Stimulated activated CD8-positive, alpha-beta memory T cell treated with anti-CD3 and anti-CD28 coated beads, Interleukin-4, amount 100 ng/mL, for 1 hour (primary cell): Measurements from ENCODE around the gene KIF15.
"Not testable (repeated sequence)": the region's sequence is repeated elsewhere in the genome, so short reads cannot be mapped to it uniquely, and the experiment has no call there.

Experiments
- DNase-seq, 2 donors: peaks; one replicate each; pipeline ENCODE4 v3.0.0-alpha.2; 2020; ENCODE audit warnings: low read depth in 2 of 2, low spot score in 1 of 2

Gene KIF15

GRCh38 chr3:44761424-44762169 is at the start of gene KIF15, which contains the start of gene KIAA1143:
Gene KIF15 (plus strand): TSS chr3:44761794. CDS start chr3:44761866, 72 bp downstream.
Gene KIAA1143 (minus strand): TSS chr3:44761619. CDS start chr3:44761602, 17 bp downstream.
- peak; percentile 96 for DNase-seq

- peak; percentile 19 to 37 for DNase-seq
Observed at GRCh38 chr3:44712455-44713075, 49.0 kb upstream of the KIF15 start, which contains the start of gene ZNF502. Gene ZNF502 (plus strand): TSS chr3:44712660. CDS start chr3:44720262, 7,602 bp downstream.

GRCh38 chr3:44721231-44722102 is 40.1 kb upstream of the KIF15 start:
- DNase-seq: no peak

- no peak for DNase-seq
Observed at GRCh38 chr3:44722103-44722401, 39.5 kb upstream of the KIF15 start.

GRCh38 chr3:44729384-44729910 is 32.1 kb upstream of the KIF15 start, which contains the start of gene ZNF501:
Gene ZNF501 (plus strand): TSS chr3:44729635. CDS start chr3:44734422, 4,787 bp downstream.
- peak; percentile 57 to 73 for DNase-seq

GRCh38 chr3:44734646-44735168 is 26.9 kb upstream of the KIF15 start:
- DNase-seq: no peak

GRCh38 chr3:44761101-44761423 is 532 bp upstream of the KIF15 start:
- no peak for DNase-seq

- no peak for DNase-seq
Observed at GRCh38 chr3:44762170-44762677, 630 bp downstream of the KIF15 start.

- no peak for DNase-seq
Observed at GRCh38 chr3:44762690-44763089, 1.1 kb downstream of the KIF15 start.

- DNase-seq: no peak
Observed at GRCh38 chr3:44764248-44764647, 2.7 kb downstream of the KIF15 start.

GRCh38 chr3:44771424-44772098 is 10.0 kb downstream of the KIF15 start:
- DNase-seq: no peak

GRCh38 chr3:44772099-44772442 is 10.5 kb downstream of the KIF15 start:
- DNase-seq: no peak

GRCh38 chr3:44782891-44783290 is 21.3 kb downstream of the KIF15 start:
- no peak for DNase-seq

- no peak for DNase-seq
Observed at GRCh38 chr3:44795197-44795596, 33.6 kb downstream of the KIF15 start.

- no peak for DNase-seq
Observed at GRCh38 chr3:44802011-44802410, 40.4 kb downstream of the KIF15 start.

GRCh38 chr3:44803298-44803697 is 41.7 kb downstream of the KIF15 start:
- no peak for DNase-seq

- DNase-seq: no peak
Observed at GRCh38 chr3:44805960-44806359, 44.4 kb downstream of the KIF15 start.

GRCh38 chr3:44814751-44815150 is 53.2 kb downstream of the KIF15 start:
- no peak for DNase-seq

GRCh38 chr3:44816334-44816733 is 54.7 kb downstream of the KIF15 start:
- DNase-seq: not testable (repeated sequence)

GRCh38 chr3:44821206-44821605 is 59.6 kb downstream of the KIF15 start:
- DNase-seq: not testable (repeated sequence)
